ENCODE data around the gene LACRT. TPM values are rescaled to one million over a fixed set of nuclear protein-coding genes. Genes with fewer than 3 reads are reported as not detected.

Gene LACRT
- total and polyA plus RNA-seq, 2 of the 8 experiments (the other 6 are each of a cell fraction or from before 2014, with no cell fraction given): not detected

DNA sequence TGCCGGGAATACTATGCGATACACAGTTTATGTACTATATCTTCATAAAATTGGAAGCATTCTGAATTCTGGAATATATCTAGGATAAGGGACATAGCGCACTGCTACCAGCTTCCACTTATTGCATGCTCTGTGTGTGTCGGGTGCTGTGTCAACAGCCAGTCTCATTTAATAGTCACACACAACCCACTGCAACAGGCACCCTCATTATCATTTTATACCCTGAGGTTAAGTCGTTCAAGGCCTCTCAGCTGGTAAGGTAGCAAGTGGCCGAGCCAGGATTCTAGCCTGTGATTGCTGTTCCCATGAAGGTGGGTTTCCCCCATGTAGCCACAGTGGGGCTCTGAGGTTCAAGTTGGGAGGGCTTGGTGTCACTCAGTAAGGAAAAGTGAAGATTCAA, 53.3 kb downstream of the LACRT start:
- FAIRE-seq (no peak), DNase-seq (ENCODE audit: low read depth in 1 of 2, low spot score in 2 of 2) (no peak)
- Histone ChIP-seq H3K4me2 (ENCODE audit: insufficient read depth in 1 of 2, low read depth in 2 of 2, low read length in 2 of 2) (no peak overlapping the region), H4K20me1 (replicated peaks in 1 of 2; ENCODE audit: control insufficient read depth in 1 of 2, insufficient read depth in 2 of 2, low read length in 2 of 2) (no peaks in the 10 kb centered on the region), H3K27me3 (replicated peaks in 1 of 4; ENCODE audit: control insufficient read depth in 3 of 4, extremely low read depth in 1 of 4, insufficient read depth in 3 of 4, low read length in 3 of 4) (peaks cover 0 to under 1% (median under 1%) of the 10 kb centered on the region in 4 experiments; a peak in 3 of 7 replicates), H3K36me3 (ENCODE audit: control insufficient read depth in 2 of 4, insufficient read depth in 4 of 4, low read length in 3 of 4) (no peaks in the 10 kb centered on the region), H4K5ac (ENCODE audit: insufficient read length, low read depth, low read length) (no peak overlapping the region), H2AK5ac (ENCODE audit: low read depth, low read length) (no peak overlapping the region), H3K23me2 (ENCODE audit: low read depth, low read length) (no peaks in the 10 kb centered on the region), H3K9ac (replicated peaks in 1 of 4; ENCODE audit: extremely low read depth in 1 of 4, low read depth in 3 of 4, low read length in 3 of 4) (no peak overlapping the region), H4K91ac (replicated peaks; ENCODE audit: insufficient read length, low read length) (no peak overlapping the region), H3K14ac (ENCODE audit: insufficient read length) (no peak overlapping the region), H2BK12ac (ENCODE audit: low read depth, low read length) (no peak overlapping the region), H3K18ac (ENCODE audit: extremely low read depth, low read length) (no peak overlapping the region), H2BK120ac (replicated peaks; ENCODE audit: low read depth, low read length) (no peak overlapping the region), H3K23ac (ENCODE audit: insufficient read length) (no peak overlapping the region), H4K8ac (ENCODE audit: extremely low read depth, insufficient read depth, low read length) (no peak overlapping the region), H3K4ac (replicated peaks; ENCODE audit: insufficient read length, low read depth, low read length) (no peak overlapping the region), H2BK5ac (ENCODE audit: low read depth, low read length) (no peak overlapping the region), H2BK20ac (ENCODE audit: low read length) (no peak overlapping the region), H3K4me1 (replicated peaks in 1 of 4; ENCODE audit: control insufficient read depth in 3 of 4, insufficient read depth in 4 of 4, low read length in 3 of 4) (peaks cover 0 to 10% (median 3%) of the 10 kb centered on the region in 4 experiments; a peak in 5 of 7 replicates), H3K56ac (replicated peaks; ENCODE audit: insufficient read length, low read depth, low read length) (no peak overlapping the region), H2AFZ (ENCODE audit: low read length) (no peak overlapping the region), H3K27ac (ENCODE audit: low read depth, low read length) (no peak overlapping the region), H3K79me1 (ENCODE audit: low read depth, low read length) (no peaks in the 10 kb centered on the region; the same call in 1 of the 2 replicates), H3K9me3 (ENCODE audit: insufficient read depth in 2 of 2, low read depth in 1 of 2, low read length in 1 of 2) (no peaks in the 10 kb centered on the region), H3K4me3 (ENCODE audit: extremely low read depth in 1 of 4, insufficient read depth in 2 of 4, low read depth in 3 of 4, low read length in 4 of 4) (no peak overlapping the region), H2BK15ac (ENCODE audit: low read length) (no peak overlapping the region), H3K79me2 (ENCODE audit: control insufficient read depth in 1 of 2, insufficient read depth in 2 of 2, low read length in 2 of 2) (no peaks in the 10 kb centered on the region)
- POLR2A ChIA-PET (ENCODE audit: partially characterized antibody): no interaction called here
- WGBS, 2 experiments (ENCODE audit: extremely low coverage in 1 of 2, insufficient coverage in 1 of 2, insufficient read length in 1 of 2, insufficient replicate concordance in 2 of 2, low coverage in 1 of 2, low lambda C conversion rate in 2 of 2, missing lambda C conversion rate in 1 of 2): 88% methylated on average over 6 of the region's 6 CpGs; no CpG with 5 or more reads in 1 of the 2 experiments
- CTCF ChIA-PET (ENCODE audit: partially characterized antibody): interaction anchor here (0.7 to 10.0 kb wide), 6 partner anchors 9 to 54 kb away, joined by 3 to 99 read pairs (median 14); partner anchors contain the start of gene PPP1R1A
- TF ChIP-seq, protein P1, sequence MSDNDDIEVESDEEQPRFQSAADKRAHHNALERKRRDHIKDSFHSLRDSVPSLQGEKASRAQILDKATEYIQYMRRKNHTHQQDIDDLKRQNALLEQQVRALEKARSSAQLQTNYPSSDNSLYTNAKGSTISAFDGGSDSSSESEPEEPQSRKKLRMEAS (IDR thresholded peaks at IDR 0.05): no peak
- TF ChIP-seq, protein P2, sequence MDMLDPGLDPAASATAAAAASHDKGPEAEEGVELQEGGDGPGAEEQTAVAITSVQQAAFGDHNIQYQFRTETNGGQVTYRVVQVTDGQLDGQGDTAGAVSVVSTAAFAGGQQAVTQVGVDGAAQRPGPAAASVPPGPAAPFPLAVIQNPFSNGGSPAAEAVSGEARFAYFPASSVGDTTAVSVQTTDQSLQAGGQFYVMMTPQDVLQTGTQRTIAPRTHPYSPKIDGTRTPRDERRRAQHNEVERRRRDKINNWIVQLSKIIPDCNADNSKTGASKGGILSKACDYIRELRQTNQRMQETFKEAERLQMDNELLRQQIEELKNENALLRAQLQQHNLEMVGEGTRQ (IDR thresholded peaks at IDR 0.05; ENCODE audit: low read length): no peak
- TF ChIP-seq JUND (IDR thresholded peaks at IDR 0.05; ENCODE audit: low read length) (no peak), PHF8 (conservative IDR thresholded peaks at IDR 0.05; ENCODE audit: low read depth, low read length) (no peak), GTF2F1 (IDR thresholded peaks at IDR 0.05; ENCODE audit: borderline replicate concordance, low read depth, low read length) (no peak)

All from H1 (cell line).